ENCODE measurements around the gene NCDN. TPM values are rescaled to one million over a fixed set of nuclear protein-coding genes. Genes with fewer than 3 reads are reported as not detected.

NCDN gene
- total and polyA plus RNA-seq, 2 donors (not counting 1 experiment from before 2014, with no cell fraction given): 18.1 to 33.2 TPM

GRCh38 chr1:35594005-35594760 is 36.6 kb downstream of the NCDN start:
- Histone ChIP-seq H3K27me3 (ENCODE audit: control insufficient read depth, insufficient read depth, low read length) (no peaks in the 10 kb centered on the region), H2AFZ (ENCODE audit: low read length) (no peak overlapping the region), H3K9ac (ENCODE audit: insufficient read depth, low read length) (no peak overlapping the region), H3K4me2 (ENCODE audit: extremely low read depth, insufficient read depth, low read length) (no peak overlapping the region), H3K27ac (ENCODE audit: insufficient read depth, low read length) (no peak overlapping the region), H3K9me3 (ENCODE audit: control insufficient read depth, insufficient read depth, low read depth, low read length) (no peaks in the 10 kb centered on the region), H3K4me3 (replicated peaks in 1 of 4; ENCODE audit: control extremely low read depth in 1 of 4, insufficient read depth in 1 of 4, low read depth in 3 of 4, low read length in 4 of 4) (no peak overlapping the region), H4K20me1 (ENCODE audit: control insufficient read depth, extremely low read depth, insufficient read depth, low read length) (no peaks in the 10 kb centered on the region), H3K36me3 (ENCODE audit: control insufficient read depth, insufficient read depth, low read length) (no peaks in the 10 kb centered on the region), H3K79me2 (ENCODE audit: control insufficient read depth, insufficient read depth, low read length) (no peaks in the 10 kb centered on the region), H3K4me1 (ENCODE audit: control insufficient read depth, extremely low read depth, insufficient read depth, low read length) (no peaks in the 10 kb centered on the region)
- TF ChIP-seq CTCF (conservative IDR thresholded peaks at IDR 0.05 in 1 of 2, IDR thresholded peaks at IDR 0.05 in 1 of 2; ENCODE audit: low read depth in 1 of 2, low read length in 2 of 2): no peak
- no peak for TF ChIP-seq EZH2 (IDR thresholded peaks at IDR 0.05; ENCODE audit: low read length, missing control alignments)
- DNase-seq (ENCODE audit: low read depth in 2 of 2): no peak

DNA sequence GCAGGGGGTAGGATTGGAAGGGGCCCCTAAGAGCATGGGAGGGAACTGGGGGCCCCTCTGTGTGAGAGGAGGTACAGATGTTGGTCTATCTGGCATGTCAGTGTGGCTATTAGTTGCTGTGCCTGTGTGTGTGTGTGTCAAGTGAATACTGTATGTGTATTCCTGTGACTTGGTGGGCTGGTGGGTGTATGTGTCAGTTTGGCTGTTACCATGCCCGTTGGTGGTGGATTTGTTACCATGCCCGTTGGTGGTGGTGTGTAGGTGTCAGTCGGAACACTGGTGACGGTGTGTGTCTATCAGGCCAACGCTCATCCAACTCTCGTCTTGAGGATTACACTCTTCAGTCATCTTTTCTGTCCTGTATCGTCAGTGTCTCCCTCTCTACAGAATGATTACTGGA is 38.1 kb downstream of the NCDN start:
- H3K36me3 ChIP-seq (ENCODE audit: control insufficient read depth, insufficient read depth, low read length): no peaks in the 10 kb centered on the region
- TF ChIP-seq CTCF (conservative IDR thresholded peaks at IDR 0.05 in 1 of 2, IDR thresholded peaks at IDR 0.05 in 1 of 2; ENCODE audit: low read depth in 1 of 2, low read length in 2 of 2): no peak
- TF ChIP-seq EZH2 (IDR thresholded peaks at IDR 0.05; ENCODE audit: low read length, missing control alignments): no peak

GRCh38 chr1:35597870-35598269 is 40.3 kb downstream of the NCDN start:
- H3K79me2 ChIP-seq (ENCODE audit: control insufficient read depth, insufficient read depth, low read length): no peaks in the 10 kb centered on the region
- H3K9ac ChIP-seq (ENCODE audit: insufficient read depth, low read length): no peak overlapping the region
- H3K4me2 ChIP-seq (ENCODE audit: extremely low read depth, insufficient read depth, low read length): no peak overlapping the region
- no peak overlapping the region for H3K27ac ChIP-seq (ENCODE audit: insufficient read depth, low read length)
- no peaks in the 10 kb centered on the region for H3K9me3 ChIP-seq (ENCODE audit: control insufficient read depth, insufficient read depth, low read depth, low read length)
- H3K4me1 ChIP-seq (ENCODE audit: control insufficient read depth, extremely low read depth, insufficient read depth, low read length): no peaks in the 10 kb centered on the region
- TF ChIP-seq CTCF (conservative IDR thresholded peaks at IDR 0.05 in 1 of 2, IDR thresholded peaks at IDR 0.05 in 1 of 2; ENCODE audit: low read depth in 1 of 2, low read length in 2 of 2): no peak
- TF ChIP-seq EZH2 (IDR thresholded peaks at IDR 0.05; ENCODE audit: low read length, missing control alignments): no peak
- no peaks in the 10 kb centered on the region for H4K20me1 ChIP-seq (ENCODE audit: control insufficient read depth, extremely low read depth, insufficient read depth, low read length)
- H3K27me3 ChIP-seq (ENCODE audit: control insufficient read depth, insufficient read depth, low read length): no peaks in the 10 kb centered on the region
- no peak overlapping the region for H2AFZ ChIP-seq (ENCODE audit: low read length)
- no peak overlapping the region for H3K4me3 ChIP-seq (replicated peaks in 1 of 4; ENCODE audit: control extremely low read depth in 1 of 4, insufficient read depth in 1 of 4, low read depth in 3 of 4, low read length in 4 of 4)
- DNase-seq (ENCODE audit: low read depth in 2 of 2): no peak
- peaks cover 1% of the 10 kb centered on the region for H3K36me3 ChIP-seq (ENCODE audit: control insufficient read depth, insufficient read depth, low read length)

More for the DNA sequence above, 38.1 kb downstream of the NCDN start:
- H2AFZ ChIP-seq (ENCODE audit: low read length): no peak overlapping the region
- H4K20me1 ChIP-seq (ENCODE audit: control insufficient read depth, extremely low read depth, insufficient read depth, low read length): no peaks in the 10 kb centered on the region
- H3K9ac ChIP-seq (ENCODE audit: insufficient read depth, low read length): no peak overlapping the region
- no peaks in the 10 kb centered on the region for H3K27me3 ChIP-seq (ENCODE audit: control insufficient read depth, insufficient read depth, low read length)
- H3K4me1 ChIP-seq (ENCODE audit: control insufficient read depth, extremely low read depth, insufficient read depth, low read length): no peaks in the 10 kb centered on the region
- no peak overlapping the region for H3K4me3 ChIP-seq (replicated peaks in 1 of 4; ENCODE audit: control extremely low read depth in 1 of 4, insufficient read depth in 1 of 4, low read depth in 3 of 4, low read length in 4 of 4)
- DNase-seq (ENCODE audit: low read depth in 2 of 2): no peak
- no peaks in the 10 kb centered on the region for H3K79me2 ChIP-seq (ENCODE audit: control insufficient read depth, insufficient read depth, low read length)
- H3K4me2 ChIP-seq (ENCODE audit: extremely low read depth, insufficient read depth, low read length): no peak overlapping the region
- H3K9me3 ChIP-seq (ENCODE audit: control insufficient read depth, insufficient read depth, low read depth, low read length): no peaks in the 10 kb centered on the region
- H3K27ac ChIP-seq (ENCODE audit: insufficient read depth, low read length): no peak overlapping the region

All from fibroblast of lung (primary cell).